Mesendoderm (in vitro differentiated cells): ENCODE results near the gene KCNC2.
"Not testable (repeated sequence)": the region's sequence is repeated elsewhere in the genome, so short reads cannot be mapped to it uniquely, and the experiment has no call there.

Experiments used
- DNase-seq: peaks from one replicate; pipeline ENCODE4 v3.0.0; 2013
- H2AK5ac ChIP-seq: 2 replicates; pipeline ENCODE4 v1.6.1; 2013; ENCODE audit warnings: low read length, inconsistent platforms
- H2BK120ac ChIP-seq: 2 replicates; pipeline ENCODE4 v1.6.1; 2013; ENCODE audit warnings: low read depth, mild to moderate bottlenecking, low read length, moderate library complexity, mixed read lengths
- H2BK15ac ChIP-seq: replicated peaks from 2 replicates; pipeline ENCODE4 v1.6.1; 2013; ENCODE audit warnings: low read depth, mild to moderate bottlenecking, moderate library complexity
- H2BK5ac ChIP-seq: 2 replicates; pipeline ENCODE4 v1.6.1; 2013; ENCODE audit warnings: low read length, inconsistent platforms
- H3K18ac ChIP-seq: 2 replicates; pipeline ENCODE4 v1.6.1; 2013; ENCODE audit warnings: mild to moderate bottlenecking, low read length, mixed read lengths
- H3K23ac ChIP-seq: one replicate; pipeline ENCODE4 v1.6.1; 2013; ENCODE audit warnings: low read length
- H3K27ac ChIP-seq: 2 replicates; pipeline ENCODE4 v1.5.1; 2013; ENCODE audit warnings: low read depth, mild to moderate bottlenecking, inconsistent platforms, low read length, moderate library complexity
- H3K27me3 ChIP-seq: 2 replicates; pipeline ENCODE4 v1.6.1; 2013; ENCODE audit warnings: low read length, control low read depth, mild to moderate bottlenecking, inconsistent platforms; ENCODE audit not compliant: insufficient read depth, poor library complexity
- H3K36me3 ChIP-seq: 2 replicates; pipeline ENCODE4 v1.6.1; 2013; ENCODE audit warnings: low read length, inconsistent platforms; ENCODE audit not compliant: control insufficient read depth, insufficient read depth
- H3K4ac ChIP-seq: one replicate; pipeline ENCODE4 v1.6.1; 2013; ENCODE audit warnings: low read depth, mild to moderate bottlenecking, low read length, moderate library complexity
- H3K4me1 ChIP-seq: 2 replicates; pipeline ENCODE4 v1.6.1; 2013; ENCODE audit warnings: low read depth, low read length, inconsistent platforms; ENCODE audit not compliant: control insufficient read depth
- H3K4me2 ChIP-seq: 2 replicates; pipeline ENCODE4 v1.6.1; 2013; ENCODE audit warnings: low read length
- H3K4me3 ChIP-seq: 2 replicates; pipeline ENCODE4 v1.5.1; 2013; ENCODE audit warnings: mild to moderate bottlenecking, low read length
- H3K56ac ChIP-seq: one replicate; pipeline ENCODE4 v1.6.1; 2013; ENCODE audit warnings: low read length
- H3K79me1 ChIP-seq: 2 replicates; pipeline ENCODE4 v1.6.1; 2013; ENCODE audit warnings: low read length, inconsistent platforms
- H3K79me2 ChIP-seq: 2 replicates; pipeline ENCODE4 v1.6.1; 2013; ENCODE audit warnings: mild to moderate bottlenecking, low read length; ENCODE audit not compliant: control insufficient read depth, insufficient read depth
- H3K9ac ChIP-seq: 2 replicates; pipeline ENCODE4 v1.6.1; 2013; ENCODE audit warnings: low read length, inconsistent platforms
- H4K5ac ChIP-seq: one replicate; pipeline ENCODE4 v1.6.1; 2013; ENCODE audit warnings: low read length
- H4K8ac ChIP-seq: one replicate; pipeline ENCODE4 v1.6.1; 2013; ENCODE audit warnings: low read depth, mild to moderate bottlenecking, control low read depth, low read length, moderate library complexity
- WGBS: extraction: QIAGEN DNeasy Blood & Tissue Kit; methylation state at CpG from one replicate; pipeline ENCODE4 v1.1.7; 2013; ENCODE audit warnings: low lambda C conversion rate, missing lambda C conversion rate; ENCODE audit not compliant: insufficient coverage; ENCODE audit errors: extremely low coverage; 5-methylcytosine and 5-hydroxymethylcytosine counted together

The KCNC2 gene

GRCh38 chr12:75196865-75197264 lies 12.8 kb downstream of the KCNC2 start:
- Histone ChIP-seq H3K27me3 (no peaks in the 10 kb centered on the region), H3K56ac (no peak overlapping the region), H4K8ac (no peak overlapping the region)

GRCh38 chr12:75196408-75196807 lies 13.2 kb downstream of the KCNC2 start:
- no peak overlapping the region for H3K4me3 ChIP-seq
- H3K4ac ChIP-seq, result no peak overlapping the region
- H2BK5ac ChIP-seq, result no peak overlapping the region
- no peak overlapping the region for H3K56ac ChIP-seq
- H3K79me1 ChIP-seq, result no peaks in the 10 kb centered on the region
- DNase-seq, result no peak
- no peaks in the 10 kb centered on the region for H3K4me1 ChIP-seq
- no peak overlapping the region for H3K9ac ChIP-seq
- H2AK5ac ChIP-seq, result no peak overlapping the region
- no peak overlapping the region for H3K4me2 ChIP-seq
- no peaks in the 10 kb centered on the region for H3K79me2 ChIP-seq
- no peak overlapping the region for H3K27ac ChIP-seq
- no peaks in the 10 kb centered on the region for H3K27me3 ChIP-seq
- no peak overlapping the region for H4K8ac ChIP-seq
- H3K36me3 ChIP-seq, result no peaks in the 10 kb centered on the region
- WGBS, result no CpG with 5 or more reads among the region's 3 CpGs
- no peak overlapping the region for H3K23ac ChIP-seq
- H4K5ac ChIP-seq, result no peak overlapping the region
- no peak overlapping the region for H3K18ac ChIP-seq
- no peak overlapping the region for H2BK120ac ChIP-seq
- H2BK15ac ChIP-seq, result no peak overlapping the region

More at GRCh38 chr12:75196865-75197264, 12.8 kb downstream of the KCNC2 start:
- Histone ChIP-seq H3K4me3 (no peak overlapping the region), H3K4ac (no peak overlapping the region), H3K79me2 (no peaks in the 10 kb centered on the region), H2BK5ac (no peak overlapping the region), H3K36me3 (no peaks in the 10 kb centered on the region), H2BK120ac (no peak overlapping the region), H4K5ac (no peak overlapping the region), H3K27ac (no peak overlapping the region), H3K79me1 (no peaks in the 10 kb centered on the region), H3K23ac (no peak overlapping the region), H2AK5ac (no peak overlapping the region), H3K18ac (no peak overlapping the region), H2BK15ac (no peak overlapping the region), H3K9ac (no peak overlapping the region), H3K4me2 (no peak overlapping the region), H3K4me1 (no peaks in the 10 kb centered on the region)
- no peak for DNase-seq

GRCh38 chr12:75194250-75194649 lies 15.4 kb downstream of the KCNC2 start:
- Histone ChIP-seq H3K36me3 (no peaks in the 10 kb centered on the region), H3K79me1 (no peaks in the 10 kb centered on the region), H3K4me2 (no peak overlapping the region), H4K8ac (no peak overlapping the region), H2BK15ac (no peak overlapping the region), H3K56ac (no peak overlapping the region), H3K18ac (no peak overlapping the region), H3K4ac (no peak overlapping the region), H3K4me3 (no peak overlapping the region), H3K23ac (no peak overlapping the region), H3K4me1 (no peaks in the 10 kb centered on the region), H2BK5ac (no peak overlapping the region), H3K79me2 (no peaks in the 10 kb centered on the region), H3K27me3 (no peaks in the 10 kb centered on the region), H2AK5ac (no peak overlapping the region), H2BK120ac (no peak overlapping the region), H3K9ac (no peak overlapping the region), H4K5ac (no peak overlapping the region), H3K27ac (no peak overlapping the region)
- no CpG with 5 or more reads among the region's 3 CpGs for WGBS
- DNase-seq, result no peak

GRCh38 chr12:75192196-75192595 lies 17.4 kb downstream of the KCNC2 start:
- Histone ChIP-seq H3K4ac (no peak overlapping the region), H3K36me3 (no peaks in the 10 kb centered on the region), H3K27me3 (no peaks in the 10 kb centered on the region), H2BK5ac (no peak overlapping the region), H3K4me1 (no peaks in the 10 kb centered on the region), H3K23ac (no peak overlapping the region), H4K5ac (no peak overlapping the region), H3K18ac (no peak overlapping the region), H3K56ac (no peak overlapping the region), H2AK5ac (no peak overlapping the region), H2BK15ac (no peak overlapping the region), H3K27ac (no peak overlapping the region), H3K79me1 (no peaks in the 10 kb centered on the region), H4K8ac (no peak overlapping the region), H3K4me3 (no peak overlapping the region), H3K79me2 (no peaks in the 10 kb centered on the region), H3K4me2 (no peak overlapping the region), H2BK120ac (no peak overlapping the region), H3K9ac (no peak overlapping the region)
- DNase-seq, result no peak
- no CpG with 5 or more reads among the region's 9 CpGs for WGBS

GRCh38 chr12:75190846-75191245 lies 18.8 kb downstream of the KCNC2 start:
- Histone ChIP-seq H3K27ac (no peak overlapping the region), H3K4me1 (no peaks in the 10 kb centered on the region), H3K56ac (no peak overlapping the region), H4K8ac (no peak overlapping the region), H3K18ac (no peak overlapping the region), H4K5ac (no peak overlapping the region), H2BK15ac (no peak overlapping the region), H2BK5ac (no peak overlapping the region), H3K4me3 (no peak overlapping the region), H3K27me3 (no peaks in the 10 kb centered on the region), H2BK120ac (no peak overlapping the region), H3K79me2 (no peaks in the 10 kb centered on the region), H3K79me1 (no peaks in the 10 kb centered on the region), H2AK5ac (no peak overlapping the region), H3K4ac (no peak overlapping the region), H3K9ac (no peak overlapping the region), H3K36me3 (no peaks in the 10 kb centered on the region), H3K23ac (no peak overlapping the region), H3K4me2 (no peak overlapping the region)
- DNase-seq, result no peak

GRCh38 chr12:75185881-75186280 lies 23.8 kb downstream of the KCNC2 start:
- DNase-seq, H3K79me1 ChIP-seq, H3K4me1 ChIP-seq, H3K56ac ChIP-seq, H3K4ac ChIP-seq, H2BK120ac ChIP-seq, H4K8ac ChIP-seq, H3K36me3 ChIP-seq, H3K4me2 ChIP-seq, H3K9ac ChIP-seq, H3K18ac ChIP-seq, H3K79me2 ChIP-seq, H3K27ac ChIP-seq, H4K5ac ChIP-seq, H3K27me3 ChIP-seq, H3K4me3 ChIP-seq, H2AK5ac ChIP-seq, H3K23ac ChIP-seq, H2BK5ac ChIP-seq, H2BK15ac ChIP-seq: not testable (repeated sequence)
- WGBS, result no CpG with 5 or more reads among the region's 3 CpGs
